Fibroblast of pulmonary artery (primary cell): ENCODE measurements around the gene LDLRAD4.

Source experiments
- DNase-seq: peaks from one replicate; pipeline ENCODE4 v3.0.0-alpha.2; 2010; ENCODE audit warnings: low read depth
- H3K4me3 ChIP-seq: replicated peaks from 2 replicates; pipeline ENCODE4 v1.5.1; 2011; ENCODE audit warnings: low read depth, mild to moderate bottlenecking, control low read depth, low read length, moderate library complexity
- CTCF ChIP-seq: IDR thresholded peaks from 2 replicates; pipeline ENCODE4 v1.5.1; 2011; ENCODE audit warnings: mild to moderate bottlenecking, control low read depth, low read length, inconsistent platforms; ENCODE audit errors: missing control alignments

The LDLRAD4 gene

GRCh38 chr18:13583576-13584550 lies 365.3 kb downstream of the LDLRAD4 start:
- no peak for TF ChIP-seq CTCF
- no peak for DNase-seq
- H3K4me3 ChIP-seq = no peak overlapping the region

- no peak for DNase-seq
- no peak overlapping the region for H3K4me3 ChIP-seq
- no peak for TF ChIP-seq CTCF
Measured at GRCh38 chr18:13584825-13585224, 366.3 kb downstream of the LDLRAD4 start.

- no peak for TF ChIP-seq CTCF
- no peak for DNase-seq
- H3K4me3 ChIP-seq = no peak overlapping the region
Measured at GRCh38 chr18:13585379-13586153, 367.0 kb downstream of the LDLRAD4 start.

- DNase-seq = no peak
- no peak for TF ChIP-seq CTCF
Measured at GRCh38 chr18:13587001-13587400, 368.4 kb downstream of the LDLRAD4 start.

GRCh38 chr18:13587477-13587876 lies 368.9 kb downstream of the LDLRAD4 start:
- no peak for TF ChIP-seq CTCF
- no peak overlapping the region for H3K4me3 ChIP-seq
- no peak for DNase-seq

More at GRCh38 chr18:13587001-13587400, 368.4 kb downstream of the LDLRAD4 start:
- H3K4me3 ChIP-seq = no peak overlapping the region

- no peak for DNase-seq
- H3K4me3 ChIP-seq = no peak overlapping the region
- no peak for TF ChIP-seq CTCF
Measured at GRCh38 chr18:13587937-13588336, 369.4 kb downstream of the LDLRAD4 start.
